Spleen (tissue), 7 donors: ENCODE measurements around the gene E2F3.

Experiments used
- POLR2A ChIP-seq, 3 donors: fragments of 450-650 bp; IDR thresholded peaks; one replicate each; pipeline ENCODE4 v1.5.1; 2017; ENCODE audit warnings: antibody characterized with exemption in 3 of 3, mild to moderate bottlenecking in 1 of 3
- TF ChIP-seq, protein P1 (sequence below), 11 experiments: fragments of 200-600 bp in 7 of 11; fragments of 450-650 bp in 4 of 11; sonication (generic) in 4 of 11; IDR thresholded peaks in 8 of 11; conservative IDR thresholded peaks in 3 of 11; 1 replicate in 7 of 11; 2 replicates in 4 of 11; pipeline versions ENCODE4 v1.4.0 to v1.8.0; 2016 to 2021; ENCODE audit warnings: antibody characterized with exemption in 11 of 11, inconsistent platforms in 4 of 11, mild to moderate bottlenecking in 1 of 11
- donor health status: DM: no; HTN: no; CAD: no; lungs with moderate emphysema.
- donor health status: DM: no; HTN: no; CAD: no.
- donor health status: DM: no; HTN: no; CAD: no.

DNA sequence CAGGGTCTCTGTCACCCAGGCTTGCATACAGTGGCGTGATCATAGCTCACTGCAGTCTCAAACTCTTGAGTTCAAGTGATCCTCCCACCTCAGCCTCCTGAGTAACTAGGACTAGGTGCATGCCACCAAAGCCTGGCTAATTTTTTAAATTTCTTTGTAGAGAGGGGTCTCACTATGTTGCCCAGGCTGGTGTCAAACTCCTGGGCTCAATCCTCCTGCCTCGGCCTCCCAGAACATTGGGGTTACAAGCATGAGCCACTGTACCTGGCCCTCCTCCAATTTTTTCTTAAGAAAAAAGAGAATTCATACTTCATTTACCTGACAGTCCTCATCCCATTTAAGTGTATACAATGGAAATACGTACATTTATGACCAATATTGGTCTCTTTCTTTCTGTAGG, 37.9 kb downstream of the E2F3 start:
- TF ChIP-seq, protein P1, sequence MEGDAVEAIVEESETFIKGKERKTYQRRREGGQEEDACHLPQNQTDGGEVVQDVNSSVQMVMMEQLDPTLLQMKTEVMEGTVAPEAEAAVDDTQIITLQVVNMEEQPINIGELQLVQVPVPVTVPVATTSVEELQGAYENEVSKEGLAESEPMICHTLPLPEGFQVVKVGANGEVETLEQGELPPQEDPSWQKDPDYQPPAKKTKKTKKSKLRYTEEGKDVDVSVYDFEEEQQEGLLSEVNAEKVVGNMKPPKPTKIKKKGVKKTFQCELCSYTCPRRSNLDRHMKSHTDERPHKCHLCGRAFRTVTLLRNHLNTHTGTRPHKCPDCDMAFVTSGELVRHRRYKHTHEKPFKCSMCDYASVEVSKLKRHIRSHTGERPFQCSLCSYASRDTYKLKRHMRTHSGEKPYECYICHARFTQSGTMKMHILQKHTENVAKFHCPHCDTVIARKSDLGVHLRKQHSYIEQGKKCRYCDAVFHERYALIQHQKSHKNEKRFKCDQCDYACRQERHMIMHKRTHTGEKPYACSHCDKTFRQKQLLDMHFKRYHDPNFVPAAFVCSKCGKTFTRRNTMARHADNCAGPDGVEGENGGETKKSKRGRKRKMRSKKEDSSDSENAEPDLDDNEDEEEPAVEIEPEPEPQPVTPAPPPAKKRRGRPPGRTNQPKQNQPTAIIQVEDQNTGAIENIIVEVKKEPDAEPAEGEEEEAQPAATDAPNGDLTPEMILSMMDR (IDR thresholded peaks at IDR 0.05 in 8 of 11, conservative IDR thresholded peaks at IDR 0.05 in 3 of 11), result no peak
- TF ChIP-seq POLR2A (IDR thresholded peaks at IDR 0.05), result no peak
